ENCODE data around the gene MCTP1. TPM values are rescaled to one million over a fixed set of nuclear protein-coding genes. Genes with fewer than 3 reads are reported as not detected.

The MCTP1 gene
- total and polyA plus RNA-seq, 2 of the 13 experiments (the other 11 are each of a cell fraction or from before 2014, with no cell fraction given), result 0.15 to 0.48 TPM

GRCh38 chr5:95018511-95018910 lies 266.4 kb downstream of the MCTP1 start:
- intact Hi-C loops (cut with micrococcal nuclease; ENCODE audit: unreplicated experiment), result no loop called here
- no peaks in the 10 kb centered on the region for H4K20me1 ChIP-seq (ENCODE audit: insufficient read depth, low read length)
- H3K79me2 ChIP-seq (ENCODE audit: insufficient read depth, low read length), result no peaks in the 10 kb centered on the region
- H3K4me3 ChIP-seq (replicated peaks in 1 of 3; ENCODE audit: insufficient read depth in 1 of 3, low read depth in 2 of 3, low read length in 3 of 3), result no peak overlapping the region
- no peaks in the 10 kb centered on the region; a peak in 1 of 5 replicates for H3K27me3 ChIP-seq (ENCODE audit: control insufficient read depth in 1 of 2, insufficient read depth in 2 of 2, low read length in 2 of 2)
- ATAC-seq, result no peak
- H3K4me2 ChIP-seq (ENCODE audit: low read depth, low read length), result no peak overlapping the region
- 3% methylated on average over 1 of the region's 1 CpG for WGBS (ENCODE audit: low lambda C conversion rate)
- DNase-seq (ENCODE audit: low spot score), result no peak
- ChIA-PET POLR2A (no interaction called here), CTCF (ENCODE audit: low intra/inter-chr PET ratio, low total read pairs) (no interaction called here)
- H3K4me1 ChIP-seq (ENCODE audit: insufficient read depth, low read length), result no peaks in the 10 kb centered on the region
- no peak overlapping the region for H2AFZ ChIP-seq (ENCODE audit: low read length)
- no peaks in the 10 kb centered on the region for H3K36me3 ChIP-seq (replicated peaks in 1 of 2; ENCODE audit: control insufficient read depth in 1 of 2, insufficient read depth in 2 of 2, low read length in 2 of 2)
- no peak for FAIRE-seq
- BruUV-seq (replicated peaks), result no TSS peak
- in situ Hi-C loops (cut with HindIII; ENCODE audit: extremely low pct_ligation_motif_present, low pct_unique_long_range_greater_than_20kb), result no loop called here
- no peak overlapping the region for H3K9ac ChIP-seq (ENCODE audit: insufficient read depth, low read depth, low read length)
- H3K27ac ChIP-seq (ENCODE audit: extremely low read length, insufficient read depth, low read length), result no peak overlapping the region
- TF ChIP-seq ZNF329 (CRISPR knock-in tag; IDR thresholded peaks at IDR 0.05; ENCODE audit: low read depth) (no peak), SRSF1 (optimal IDR thresholded peaks at IDR 0.05; ENCODE audit: low read depth, low read length) (no peak), HIVEP1 (CRISPR knock-in tag; IDR thresholded peaks at IDR 0.05) (no peak), MYC (CRISPR knock-in tag; IDR thresholded peaks at IDR 0.05; ENCODE audit: borderline replicate concordance) (no peak)
- H3K9me3 ChIP-seq (ENCODE audit: low read length), result no peaks in the 10 kb centered on the region

DNA sequence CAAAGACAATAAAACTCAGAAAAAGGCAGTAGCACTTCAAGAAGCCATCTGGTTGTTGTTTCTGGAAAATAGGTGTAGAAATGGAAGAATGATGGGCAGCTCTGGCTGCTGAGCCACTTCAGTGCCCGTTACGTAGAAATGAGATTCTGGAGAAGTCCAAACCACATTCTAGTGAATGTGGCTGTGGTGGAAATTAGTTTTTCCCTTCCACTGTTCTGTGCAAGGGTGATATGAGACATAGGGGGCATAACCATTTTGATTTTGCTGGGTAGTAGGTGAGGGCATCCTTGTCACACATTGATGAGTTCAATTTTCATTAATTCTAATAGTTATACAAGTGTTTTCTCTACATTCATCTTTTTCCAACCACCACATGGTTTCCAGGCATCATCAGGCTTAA lies 275.1 kb downstream of the MCTP1 start:
- Histone ChIP-seq H3K4me3 (replicated peaks in 1 of 3; ENCODE audit: insufficient read depth in 1 of 3, low read depth in 2 of 3, low read length in 3 of 3) (no peak overlapping the region), H3K9ac (ENCODE audit: insufficient read depth, low read depth, low read length) (no peak overlapping the region), H3K79me2 (ENCODE audit: insufficient read depth, low read length) (no peaks in the 10 kb centered on the region), H3K4me1 (ENCODE audit: insufficient read depth, low read length) (no peaks in the 10 kb centered on the region), H3K27ac (ENCODE audit: extremely low read length, insufficient read depth, low read length) (no peak overlapping the region), H3K27me3 (ENCODE audit: control insufficient read depth in 1 of 2, insufficient read depth in 2 of 2, low read length in 2 of 2) (no peaks in the 10 kb centered on the region; a peak in 1 of 5 replicates), H3K4me2 (ENCODE audit: low read depth, low read length) (no peak overlapping the region), H3K9me3 (ENCODE audit: low read length) (peaks cover under 1% of the 10 kb centered on the region; the same call in 1 of the 2 replicates), H3K36me3 (replicated peaks in 1 of 2; ENCODE audit: control insufficient read depth in 1 of 2, insufficient read depth in 2 of 2, low read length in 2 of 2) (no peaks in the 10 kb centered on the region), H4K20me1 (ENCODE audit: insufficient read depth, low read length) (no peaks in the 10 kb centered on the region), H2AFZ (ENCODE audit: low read length) (no peak overlapping the region)
- DNase-seq (ENCODE audit: low spot score) (no peak), ATAC-seq (no peak), FAIRE-seq (no peak)
- intact Hi-C loops (cut with micrococcal nuclease; ENCODE audit: unreplicated experiment) (no loop called here), in situ Hi-C loops (cut with HindIII; ENCODE audit: extremely low pct_ligation_motif_present, low pct_unique_long_range_greater_than_20kb) (no loop called here)
- ChIA-PET POLR2A (no interaction called here), CTCF (ENCODE audit: low intra/inter-chr PET ratio, low total read pairs) (no interaction called here)
- 83% methylated on average over 2 of the region's 2 CpGs for WGBS (ENCODE audit: low lambda C conversion rate)
- TF ChIP-seq SSRP1 (CRISPR knock-in tag; IDR thresholded peaks at IDR 0.05) (no peak), RARG (CRISPR knock-in tag; IDR thresholded peaks at IDR 0.05; ENCODE audit: low read depth) (no peak), ZNF598 (CRISPR knock-in tag; IDR thresholded peaks at IDR 0.05; ENCODE audit: borderline replicate concordance) (no peak), ZNF562 (CRISPR knock-in tag; IDR thresholded peaks at IDR 0.05; ENCODE audit: borderline replicate concordance) (no peak)
- no TSS peak for BruUV-seq (replicated peaks)
